Ascending aorta (tissue), 2 donors: Measurements from ENCODE around the gene TRPM6. TPM values are rescaled to one million over a fixed set of nuclear protein-coding genes. Genes with fewer than 3 reads are reported as not detected.
"Not testable (repeated sequence)": the region's sequence is repeated elsewhere in the genome, so short reads cannot be mapped to it uniquely, and the experiment has no call there.

Experiments used
- DNase-seq, 2 donors: peaks; one replicate each; pipeline ENCODE4 v3.0.0-alpha.2; 2019; ENCODE audit warnings: low spot score in 2 of 2
- H3K27ac ChIP-seq, 2 donors: fragments of 200-600 bp; sonication (generic); one replicate each; pipeline ENCODE4 v1.5.1; 2016 to 2017; ENCODE audit warnings: mild to moderate bottlenecking in 1 of 2
- H3K27me3 ChIP-seq: fragments of 200-600 bp; sonication (generic); one replicate; pipeline ENCODE4 v1.5.1; 2017
- H3K36me3 ChIP-seq, 2 donors: fragments of 200-600 bp; sonication (generic); one replicate each; pipeline ENCODE4 v1.5.1; 2016
- H3K4me1 ChIP-seq, 2 donors: fragments of 200-600 bp; sonication (generic); one replicate each; pipeline ENCODE4 v1.5.1; 2016 to 2017; ENCODE audit warnings: mild to moderate bottlenecking in 1 of 2
- H3K4me3 ChIP-seq, 2 donors: fragments of 200-600 bp; sonication (generic); one replicate each; pipeline ENCODE4 v1.5.1; 2016 to 2017; ENCODE audit warnings: mild to moderate bottlenecking in 1 of 2
- H3K9me3 ChIP-seq, 2 donors: fragments of 200-600 bp; sonication (generic); one replicate each; pipeline ENCODE4 v1.5.1; 2016
- CTCF ChIP-seq, 3 experiments: fragments of 200-600 bp in 2 of 3; fragments of 450-650 bp in 1 of 3; sonication (generic) in 2 of 3; IDR thresholded peaks; one replicate each; pipeline ENCODE4 v1.5.1; 2016 to 2019; ENCODE audit warnings: antibody characterized with exemption in 3 of 3, mild to moderate bottlenecking in 1 of 3, moderate library complexity in 1 of 3
- intact Hi-C: fragments of 100-400 bp; cut with DNase I; formaldehyde crosslinking; loops from one replicate; pipeline ENCODE4 v1.15.1; 2023
- total RNA-seq: library from RNA; depleted of rRNA; stranded (reverse); fragments of >200 nt; gene quantifications from one replicate; pipeline ENCODE4 v1.1.0, GENCODE V29; 2016

TRPM6 gene
- total RNA-seq, 1 donor from 2014 or later, result 0.96 TPM

GRCh38 chr9:74865177-74865576, 22.5 kb downstream of the TRPM6 start:
- H3K4me1 ChIP-seq, result no peaks in the 10 kb centered on the region
- no peak overlapping the region for H3K27ac ChIP-seq
- no peaks in the 10 kb centered on the region for H3K27me3 ChIP-seq
- H3K9me3 ChIP-seq, result no peaks in the 10 kb centered on the region
- TF ChIP-seq CTCF (IDR thresholded peaks at IDR 0.05), result no peak
- intact Hi-C loops, result no loop called here
- no peaks in the 10 kb centered on the region for H3K36me3 ChIP-seq
- no peak for DNase-seq
- H3K4me3 ChIP-seq, result no peak overlapping the region

- Histone ChIP-seq H3K4me3 (no peak overlapping the region), H3K9me3 (no peaks in the 10 kb centered on the region), H3K27me3 (no peaks in the 10 kb centered on the region), H3K27ac (no peak overlapping the region), H3K36me3 (no peaks in the 10 kb centered on the region), H3K4me1 (no peaks in the 10 kb centered on the region)
- no peak for DNase-seq
- intact Hi-C loops, result no loop called here
- no peak for TF ChIP-seq CTCF (IDR thresholded peaks at IDR 0.05)
Measured at GRCh38 chr9:74861773-74862474, 25.8 kb downstream of the TRPM6 start.

GRCh38 chr9:74861071-74861470, 26.6 kb downstream of the TRPM6 start:
- Histone ChIP-seq H3K27ac (no peak overlapping the region), H3K4me3 (no peak overlapping the region), H3K9me3 (no peaks in the 10 kb centered on the region), H3K36me3 (no peaks in the 10 kb centered on the region), H3K27me3 (no peaks in the 10 kb centered on the region), H3K4me1 (no peaks in the 10 kb centered on the region)
- no peak for TF ChIP-seq CTCF (IDR thresholded peaks at IDR 0.05)
- intact Hi-C loops, result no loop called here
- no peak for DNase-seq

GRCh38 chr9:74860247-74860646, 27.5 kb downstream of the TRPM6 start:
- DNase-seq, H3K27ac ChIP-seq, intact Hi-C loops, H3K27me3 ChIP-seq, H3K4me1 ChIP-seq, H3K4me3 ChIP-seq, H3K9me3 ChIP-seq, H3K36me3 ChIP-seq: not testable (repeated sequence)

- Histone ChIP-seq H3K4me1 (no peaks in the 10 kb centered on the region), H3K9me3 (no peaks in the 10 kb centered on the region), H3K36me3 (no peaks in the 10 kb centered on the region), H3K4me3 (no peak overlapping the region), H3K27me3 (no peaks in the 10 kb centered on the region), H3K27ac (no peak overlapping the region)
- intact Hi-C loops, result no loop called here
- TF ChIP-seq CTCF (IDR thresholded peaks at IDR 0.05), result no peak
- no peak for DNase-seq
Measured at GRCh38 chr9:74859786-74860185, 27.9 kb downstream of the TRPM6 start.

- Histone ChIP-seq H3K4me3 (no peak overlapping the region), H3K9me3 (no peaks in the 10 kb centered on the region), H3K27ac (no peak overlapping the region), H3K27me3 (no peaks in the 10 kb centered on the region), H3K4me1 (no peaks in the 10 kb centered on the region), H3K36me3 (no peaks in the 10 kb centered on the region)
- DNase-seq, result no peak
- intact Hi-C loops, result no loop called here
- TF ChIP-seq CTCF (IDR thresholded peaks at IDR 0.05), result no peak
Measured at GRCh38 chr9:74858751-74859414, 28.8 kb downstream of the TRPM6 start.
